HG02798 (cell line): ENCODE results near the gene C6orf89.
"Not testable (repeated sequence)": the region's sequence is repeated elsewhere in the genome, so short reads cannot be mapped to it uniquely, and the experiment has no call there.

Experiments used
- ATAC-seq: cut with Tn5 transposase; IDR thresholded peaks from one replicate; pipeline ENCODE4 v1.9.1; 2021; ENCODE audit warnings: mild to moderate bottlenecking; ENCODE audit not compliant: unreplicated experiment, poor library complexity

Gene C6orf89

GRCh38 chr6:36942329-36942728 is 56.6 kb downstream of the C6orf89 start:
- ATAC-seq, result not testable (repeated sequence)

DNA sequence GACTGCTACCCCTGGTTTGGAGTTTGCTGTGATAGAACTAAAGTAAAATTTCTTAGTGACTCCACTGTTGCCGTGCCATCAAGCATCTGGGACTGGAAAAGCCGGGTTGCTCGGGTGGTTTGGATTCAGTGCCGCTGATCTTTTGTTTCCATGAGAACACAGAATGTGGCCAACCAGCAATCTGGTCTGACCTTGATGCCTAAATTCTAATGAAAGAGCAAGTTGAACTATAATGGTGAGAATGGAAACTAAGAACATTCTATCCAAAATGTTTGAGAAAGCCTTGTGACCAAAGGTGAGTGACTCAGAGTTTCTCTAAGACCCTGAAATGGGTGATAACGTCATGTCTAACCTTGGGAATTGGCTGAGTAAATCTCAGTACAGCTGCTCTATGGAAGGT is 58.9 kb downstream of the C6orf89 start:
- ATAC-seq, result no peak

- ATAC-seq, result no peak
These were observed 59.5 kb downstream of the C6orf89 start for GRCh38 chr6:36945301-36945700.

DNA sequence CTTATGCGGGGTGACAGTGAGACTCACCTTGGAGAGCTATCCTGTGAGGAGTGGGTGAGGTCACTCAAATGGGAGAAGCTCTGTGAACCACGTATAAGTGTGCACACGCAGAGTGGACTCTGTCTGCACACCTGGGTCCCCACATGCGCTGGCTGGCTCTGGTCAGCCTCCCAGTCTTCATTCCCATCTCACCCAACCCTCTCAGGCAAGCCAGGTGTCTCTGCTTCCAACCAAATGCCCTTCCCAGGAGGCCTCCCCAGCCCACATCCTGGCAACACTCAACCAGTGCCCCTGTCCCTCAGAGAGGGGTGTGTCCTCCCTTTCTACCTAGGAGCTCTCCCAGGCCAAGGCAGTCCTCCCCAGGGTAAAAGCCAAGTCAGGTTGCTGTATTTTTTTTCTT is 60.8 kb downstream of the C6orf89 start:
- no peak for ATAC-seq

DNA sequence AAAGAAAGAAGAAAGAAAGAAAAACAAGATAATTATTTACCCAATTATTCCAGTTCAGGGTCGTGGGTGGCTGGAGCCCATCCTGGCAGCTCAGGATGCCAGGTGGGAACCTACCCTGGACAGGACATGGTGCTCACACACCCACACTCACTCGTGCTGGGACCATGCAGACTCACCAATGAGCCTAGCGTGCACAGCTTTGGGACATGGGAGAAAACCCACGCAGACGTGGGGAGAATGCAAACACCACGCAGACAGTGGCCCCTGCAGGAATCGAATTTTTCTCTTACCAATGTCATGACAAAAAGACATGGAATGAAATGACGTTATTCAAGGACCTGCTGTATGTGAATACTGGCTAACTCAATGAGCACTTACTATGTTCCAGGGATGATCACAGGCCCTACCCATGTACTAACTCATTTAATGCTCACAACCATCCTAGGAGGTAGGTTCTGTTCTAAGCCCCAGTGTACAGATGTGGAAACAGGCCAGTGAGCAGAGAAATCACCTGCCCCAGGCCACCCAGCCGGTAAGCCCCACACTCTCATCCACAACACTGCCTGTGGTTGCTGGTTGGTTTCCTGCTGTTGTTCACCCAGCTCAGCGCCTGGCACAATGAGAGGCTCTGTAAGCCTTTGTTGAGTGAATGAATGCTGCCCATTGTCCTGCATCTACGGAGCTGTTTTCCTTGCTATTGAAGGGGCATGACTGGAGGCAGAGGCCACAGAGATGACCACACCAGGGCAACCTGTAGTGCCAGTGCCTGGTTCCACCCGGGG is 62.0 kb downstream of the C6orf89 start:
- no peak for ATAC-seq

- not testable (repeated sequence) for ATAC-seq
These were observed 63.3 kb downstream of the C6orf89 start for GRCh38 chr6:36949076-36949475.

DNA sequence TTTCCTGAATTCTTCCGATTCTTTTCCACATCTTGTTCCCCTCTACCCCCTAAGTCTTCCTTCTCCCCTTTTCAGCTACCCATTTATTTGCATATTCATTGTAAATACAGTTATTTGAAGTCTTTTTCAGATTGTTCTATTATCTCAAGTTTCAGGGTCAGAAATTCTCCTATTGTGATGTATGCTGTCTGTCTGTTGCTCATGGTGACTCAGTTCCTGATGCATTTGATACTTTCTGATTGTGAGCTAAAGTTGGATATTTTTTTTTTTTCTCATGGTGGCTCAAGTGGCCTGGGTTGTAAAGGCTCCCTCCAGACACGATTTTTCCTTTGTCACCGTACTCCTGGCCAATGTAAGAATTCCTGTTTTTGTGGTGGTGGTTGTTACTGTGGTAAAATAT is 63.9 kb downstream of the C6orf89 start:
- no peak for ATAC-seq

DNA sequence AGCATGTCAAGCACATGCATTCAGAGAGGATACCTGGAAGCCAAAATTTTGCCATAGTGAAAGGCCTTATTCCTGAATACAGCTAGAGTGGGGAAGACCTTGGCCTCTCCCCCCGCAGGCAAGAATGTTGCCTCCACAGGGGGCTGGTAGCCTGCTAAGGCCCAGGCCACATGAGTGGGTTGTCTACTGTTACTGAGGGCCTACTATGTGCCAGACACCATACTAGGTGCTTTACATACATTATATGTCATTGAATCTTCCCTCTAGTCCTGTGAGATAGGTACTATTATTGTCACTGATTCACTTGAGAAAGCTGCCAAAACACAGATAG is 68.1 kb downstream of the C6orf89 start:
- ATAC-seq, result no peak

DNA sequence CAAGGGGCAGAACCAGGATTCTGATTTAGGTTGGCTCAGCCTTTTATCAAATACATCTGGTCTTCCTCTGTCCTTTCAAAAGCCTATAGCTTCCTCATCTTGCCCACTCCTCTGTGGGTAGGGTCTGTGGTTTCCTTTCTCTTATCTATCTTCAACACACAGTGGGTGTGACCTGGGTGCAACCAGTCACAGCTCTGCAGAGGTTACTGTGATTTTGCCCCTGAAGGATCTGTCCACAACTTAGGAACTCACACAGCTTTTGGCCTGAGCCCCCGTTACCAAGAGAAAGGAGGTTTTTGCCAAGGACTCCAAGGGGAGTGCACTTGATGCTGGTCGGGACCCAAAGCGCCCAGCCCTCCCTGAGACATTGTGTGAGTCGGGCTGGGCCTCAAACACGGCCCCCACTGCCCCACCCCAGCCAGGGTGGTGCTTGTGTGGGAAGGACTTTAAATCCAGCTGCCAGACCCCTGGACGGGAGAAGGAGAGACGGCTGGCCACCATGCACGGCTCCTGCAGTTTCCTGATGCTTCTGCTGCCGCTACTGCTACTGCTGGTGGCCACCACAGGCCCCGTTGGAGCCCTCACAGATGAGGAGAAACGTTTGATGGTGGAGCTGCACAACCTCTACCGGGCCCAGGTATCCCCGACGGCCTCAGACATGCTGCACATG is 68.6 kb downstream of the C6orf89 start, which contains the start of gene PI16:
Gene PI16, plus strand, starts transcription at position 477 of the 670 bp plus-strand sequence. Its CDS starts 23 bp downstream, at position 500.
- no peak for ATAC-seq

GRCh38 chr6:36955136-36955535 is 69.4 kb downstream of the C6orf89 start:
- no peak for ATAC-seq

GRCh38 chr6:36955671-36956445 is 70.1 kb downstream of the C6orf89 start:
- no peak for ATAC-seq

- no peak for ATAC-seq
These were observed 70.7 kb downstream of the C6orf89 start for GRCh38 chr6:36956446-36956820.

- no peak for ATAC-seq
These were observed 72.1 kb downstream of the C6orf89 start for GRCh38 chr6:36957773-36958271.

DNA sequence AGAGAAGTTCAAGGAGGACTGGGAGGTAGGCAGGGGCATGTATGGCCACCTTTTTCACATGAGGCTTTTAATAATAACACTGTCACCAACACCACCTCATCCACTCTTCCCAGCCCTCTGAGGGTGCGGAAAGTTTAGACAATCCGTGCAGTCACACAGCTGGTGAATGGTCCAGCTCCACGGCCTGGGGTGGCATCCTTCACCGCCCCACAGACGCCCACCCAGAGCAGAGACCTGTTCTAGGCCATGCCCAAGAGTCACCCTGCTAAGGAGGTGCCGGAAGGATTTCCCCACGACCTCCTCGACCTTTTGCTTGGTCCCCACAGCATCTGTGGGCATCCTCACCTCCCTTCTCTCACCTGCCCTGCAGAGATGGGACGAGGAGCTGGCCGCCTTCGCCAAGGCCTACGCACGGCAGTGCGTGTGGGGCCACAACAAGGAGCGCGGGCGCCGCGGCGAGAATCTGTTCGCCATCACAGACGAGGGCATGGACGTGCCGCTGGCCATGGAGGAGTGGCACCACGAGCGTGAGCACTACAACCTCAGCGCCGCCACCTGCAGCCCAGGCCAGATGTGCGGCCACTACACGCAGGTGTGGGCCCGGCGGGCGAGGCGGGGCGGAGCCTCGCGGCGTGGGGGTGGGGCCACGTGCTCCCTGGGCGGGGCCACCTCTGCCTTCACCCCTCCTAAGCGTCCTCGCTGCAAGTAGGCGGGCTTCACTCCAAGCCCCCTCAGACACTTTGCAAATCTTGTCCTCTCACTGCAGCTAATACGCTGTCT is 73.2 kb downstream of the C6orf89 start:
- ATAC-seq, result no peak

- no peak for ATAC-seq
These were observed 74.0 kb downstream of the C6orf89 start for GRCh38 chr6:36959555-36960250.

GRCh38 chr6:36961441-36962435 is 76.0 kb downstream of the C6orf89 start:
- no peak for ATAC-seq

GRCh38 chr6:36962874-36963273 is 77.1 kb downstream of the C6orf89 start:
- ATAC-seq, result no peak

- ATAC-seq, result no peak
These were observed 77.9 kb downstream of the C6orf89 start for GRCh38 chr6:36963451-36964290.
